ENCODE measurements around the gene ATG7.

The ATG7 gene

GRCh38 chr3:11289864-11290263 is 17.7 kb downstream of the ATG7 start:
- no peak for DNase-seq (ENCODE audit: low read depth in 1 of 2, low spot score in 1 of 2)
- TF ChIP-seq CTCF (IDR thresholded peaks at IDR 0.05; ENCODE audit: insufficient read depth, low read length), result no peak
- TF ChIP-seq GABPA (IDR thresholded peaks at IDR 0.05; ENCODE audit: low read depth), result no peak
- TF ChIP-seq REST (IDR thresholded peaks at IDR 0.05; ENCODE audit: insufficient replicate concordance, low read depth), result no peak
- no peak for TF ChIP-seq SPI1 (IDR thresholded peaks at IDR 0.05; ENCODE audit: borderline replicate concordance, low read depth)
- TF ChIP-seq POLR2AphosphoS5 (IDR thresholded peaks at IDR 0.05; ENCODE audit: low read depth), result no peak
- Histone ChIP-seq H3K27ac (replicated peaks) (peak overlapping the region; percentile 60), H3K4me3 (replicated peaks; ENCODE audit: insufficient read depth, low read length) (no peak overlapping the region), H3K27me3 (ENCODE audit: insufficient read depth, poor library complexity, severe bottlenecking) (no peaks in the 10 kb centered on the region)

GRCh38 chr3:11290743-11291680 is 18.8 kb downstream of the ATG7 start:
- Histone ChIP-seq H3K27me3 (ENCODE audit: insufficient read depth, poor library complexity, severe bottlenecking) (no peaks in the 10 kb centered on the region), H3K4me3 (replicated peaks; ENCODE audit: insufficient read depth, low read length) (no peak overlapping the region), H3K27ac (replicated peaks) (peak overlapping the region; percentile 60)
- no peak for TF ChIP-seq REST (IDR thresholded peaks at IDR 0.05; ENCODE audit: insufficient replicate concordance, low read depth)
- no peak for TF ChIP-seq POLR2AphosphoS5 (IDR thresholded peaks at IDR 0.05; ENCODE audit: low read depth)
- no peak for TF ChIP-seq GABPA (IDR thresholded peaks at IDR 0.05; ENCODE audit: low read depth)
- no peak for TF ChIP-seq CTCF (IDR thresholded peaks at IDR 0.05; ENCODE audit: insufficient read depth, low read length)
- TF ChIP-seq SPI1 (IDR thresholded peaks at IDR 0.05; ENCODE audit: borderline replicate concordance, low read depth), result no peak
- DNase-seq (ENCODE audit: low read depth in 1 of 2, low spot score in 1 of 2), result no peak

GRCh38 chr3:11291808-11292207 is 19.6 kb downstream of the ATG7 start:
- no peaks in the 10 kb centered on the region for H3K27me3 ChIP-seq (ENCODE audit: insufficient read depth, poor library complexity, severe bottlenecking)
- TF ChIP-seq CTCF (IDR thresholded peaks at IDR 0.05; ENCODE audit: insufficient read depth, low read length), result no peak
- no peak for TF ChIP-seq POLR2AphosphoS5 (IDR thresholded peaks at IDR 0.05; ENCODE audit: low read depth)
- no peak for TF ChIP-seq REST (IDR thresholded peaks at IDR 0.05; ENCODE audit: insufficient replicate concordance, low read depth)
- no peak for TF ChIP-seq SPI1 (IDR thresholded peaks at IDR 0.05; ENCODE audit: borderline replicate concordance, low read depth)
- TF ChIP-seq GABPA (IDR thresholded peaks at IDR 0.05; ENCODE audit: low read depth), result no peak
- peak overlapping the region; percentile 28 for H3K27ac ChIP-seq (replicated peaks)
- H3K4me3 ChIP-seq (replicated peaks; ENCODE audit: insufficient read depth, low read length), result no peak overlapping the region
- DNase-seq (ENCODE audit: low read depth in 1 of 2, low spot score in 1 of 2), result no peak

Measured in HL-60 (cell line).